Upper lobe of left lung (tissue), 6 donors: ENCODE measurements around the gene ZRANB2. TPM values are rescaled to one million over a fixed set of nuclear protein-coding genes. Genes with fewer than 3 reads are reported as not detected.

Experiments used
- ATAC-seq, 2 donors: fragments of 200-7000 bp; cut with Tn5 transposase; one replicate each; pipeline ENCODE4 v1.9.1; 2022; ENCODE audit warnings: mild to moderate bottlenecking in 2 of 2, moderate library complexity in 2 of 2; ENCODE audit not compliant: low FRiP score in 2 of 2
- DNase-seq, 2 donors: peaks; one replicate each; pipeline ENCODE4 v3.0.0-alpha.2; 2019 to 2020
- H3K27ac ChIP-seq, 4 donors: fragments of 200-600 bp; sonication (generic); one replicate each; pipeline ENCODE4 v1.5.1; 2016 to 2019
- H3K27me3 ChIP-seq, 4 donors: fragments of 200-600 bp; sonication (generic); one replicate each; pipeline ENCODE4 v1.5.1; 2017 to 2019
- H3K36me3 ChIP-seq, 4 donors: fragments of 200-600 bp; sonication (generic); one replicate each; pipeline ENCODE4 v1.5.1; 2016 to 2019
- H3K4me1 ChIP-seq, 4 donors: fragments of 200-600 bp; sonication (generic); one replicate each; pipeline ENCODE4 v1.5.1; 2018 to 2019
- H3K4me3 ChIP-seq, 4 donors: fragments of 200-600 bp; sonication (generic); one replicate each; pipeline ENCODE4 v1.5.1; 2017 to 2019; ENCODE audit warnings: mild to moderate bottlenecking in 2 of 4, moderate library complexity in 1 of 4
- H3K9me3 ChIP-seq, 4 donors: fragments of 200-600 bp; sonication (generic); one replicate each; pipeline ENCODE4 v1.5.1; 2018 to 2019
- EP300 ChIP-seq, 4 donors: sonication (generic); formaldehyde crosslinking; IDR thresholded peaks; one replicate each; pipeline ENCODE4 v1.5.1; 2017; ENCODE audit warnings: antibody characterized with exemption in 4 of 4, control low read depth in 2 of 4
- POLR2A ChIP-seq, 4 donors: fragments of 450-650 bp; IDR thresholded peaks; one replicate each; pipeline ENCODE4 v1.5.1; 2016 to 2017; ENCODE audit warnings: antibody characterized with exemption in 4 of 4, mild to moderate bottlenecking in 2 of 4
- POLR2AphosphoS5 ChIP-seq, 2 donors: sonication (generic); formaldehyde crosslinking; IDR thresholded peaks; one replicate each; pipeline ENCODE4 v1.5.1; 2017; ENCODE audit warnings: antibody characterized with exemption in 2 of 2
- WGBS, 2 donors: methylation state at CpG; one replicate each; pipeline ENCODE4 v1.1.5; 2017 to 2018; 5-methylcytosine and 5-hydroxymethylcytosine counted together
- total RNA-seq, 6 donors: library from RNA; depleted of rRNA in 4 of 6; stranded (reverse); fragments of >200 nt in 4 of 6; gene quantifications; one replicate each; pipeline versions ENCODE4 v1.1.0 to v1.2.1, GENCODE V29; 2016 to 2021
- TF ChIP-seq, protein P1 (sequence below), 6 experiments: fragments of 450-650 bp in 4 of 6; fragments of 200-600 bp in 2 of 6; sonication (generic) in 2 of 6; IDR thresholded peaks; one replicate each; pipeline ENCODE4 v1.5.1; 2016 to 2019; ENCODE audit warnings: antibody characterized with exemption in 6 of 6
- donor health status: DM: no; HTN: no; CAD: no; lungs with moderate emphysema.
- donor health status: DM: no; HTN: yes; CAD: no; lungs with severe emphysema.

The ZRANB2 gene
- total RNA-seq, 6 donors from 2014 or later = 51.3 to 203 (median 69.7) TPM

- H3K4me3 ChIP-seq = no peak overlapping the region
- H3K27me3 ChIP-seq = no peaks in the 10 kb centered on the region
- no peak for DNase-seq
- no peaks in the 10 kb centered on the region for H3K9me3 ChIP-seq
- ATAC-seq = no peak
- no peak overlapping the region for H3K27ac ChIP-seq
- 73 to 75% methylated on average over 6 of the region's 6 CpGs for WGBS, 2 donors
- H3K36me3 ChIP-seq = peaks cover 66 to 100% (median 80%) of the 10 kb centered on the region in 4 donors
- TF ChIP-seq, protein P1, sequence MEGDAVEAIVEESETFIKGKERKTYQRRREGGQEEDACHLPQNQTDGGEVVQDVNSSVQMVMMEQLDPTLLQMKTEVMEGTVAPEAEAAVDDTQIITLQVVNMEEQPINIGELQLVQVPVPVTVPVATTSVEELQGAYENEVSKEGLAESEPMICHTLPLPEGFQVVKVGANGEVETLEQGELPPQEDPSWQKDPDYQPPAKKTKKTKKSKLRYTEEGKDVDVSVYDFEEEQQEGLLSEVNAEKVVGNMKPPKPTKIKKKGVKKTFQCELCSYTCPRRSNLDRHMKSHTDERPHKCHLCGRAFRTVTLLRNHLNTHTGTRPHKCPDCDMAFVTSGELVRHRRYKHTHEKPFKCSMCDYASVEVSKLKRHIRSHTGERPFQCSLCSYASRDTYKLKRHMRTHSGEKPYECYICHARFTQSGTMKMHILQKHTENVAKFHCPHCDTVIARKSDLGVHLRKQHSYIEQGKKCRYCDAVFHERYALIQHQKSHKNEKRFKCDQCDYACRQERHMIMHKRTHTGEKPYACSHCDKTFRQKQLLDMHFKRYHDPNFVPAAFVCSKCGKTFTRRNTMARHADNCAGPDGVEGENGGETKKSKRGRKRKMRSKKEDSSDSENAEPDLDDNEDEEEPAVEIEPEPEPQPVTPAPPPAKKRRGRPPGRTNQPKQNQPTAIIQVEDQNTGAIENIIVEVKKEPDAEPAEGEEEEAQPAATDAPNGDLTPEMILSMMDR (IDR thresholded peaks at IDR 0.05) = no peak
- no peak for TF ChIP-seq POLR2A (IDR thresholded peaks at IDR 0.05)
- no peak for TF ChIP-seq POLR2AphosphoS5 (IDR thresholded peaks at IDR 0.05)
- TF ChIP-seq EP300 (IDR thresholded peaks at IDR 0.05) = no peak
- no peaks in the 10 kb centered on the region for H3K4me1 ChIP-seq
Observed at GRCh38 chr1:71068325-71069240, 12.3 kb downstream of the ZRANB2 start.

GRCh38 chr1:71054791-71055190 is 26.0 kb downstream of the ZRANB2 start:
- Histone ChIP-seq H3K27me3 (no peaks in the 10 kb centered on the region), H3K4me1 (no peaks in the 10 kb centered on the region), H3K36me3 (peaks cover 5 to 26% (median 6%) of the 10 kb centered on the region in 4 donors), H3K9me3 (no peaks in the 10 kb centered on the region), H3K4me3 (no peak overlapping the region), H3K27ac (no peak overlapping the region)
- TF ChIP-seq, protein P1 (IDR thresholded peaks at IDR 0.05) = no peak
- TF ChIP-seq POLR2AphosphoS5 (IDR thresholded peaks at IDR 0.05) = no peak
- no peak for TF ChIP-seq EP300 (IDR thresholded peaks at IDR 0.05)
- TF ChIP-seq POLR2A (IDR thresholded peaks at IDR 0.05) = no peak
- WGBS, 2 donors = 80 to 85% methylated on average over 6 of the region's 6 CpGs
- ATAC-seq (no peak), DNase-seq (peak in 1 of 2 donors; percentile 34)

DNA sequence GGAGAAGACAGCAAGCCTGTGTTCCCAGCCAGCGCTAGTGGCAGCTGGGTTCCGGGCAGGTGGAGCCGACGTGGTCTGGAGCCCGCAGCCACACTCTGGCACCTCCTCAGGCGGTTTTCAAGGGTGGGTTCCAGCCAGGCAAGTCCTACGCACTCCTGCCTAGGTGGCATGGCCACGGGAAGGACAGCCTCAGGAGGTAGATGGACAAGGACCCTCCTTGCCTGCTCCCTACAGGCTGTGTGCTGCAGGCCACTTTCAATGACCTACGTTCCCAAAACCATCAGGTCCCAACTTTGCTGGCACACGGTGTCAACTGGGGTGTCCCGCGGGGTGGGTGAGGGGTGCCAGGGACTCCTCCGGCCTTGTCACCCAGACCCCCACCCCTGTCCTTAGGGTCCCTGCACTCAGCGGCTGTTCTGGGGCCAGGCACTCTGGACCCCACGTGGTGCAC is 26.5 kb downstream of the ZRANB2 start:
- Histone ChIP-seq H3K27me3 (no peaks in the 10 kb centered on the region), H3K9me3 (no peaks in the 10 kb centered on the region), H3K36me3 (peaks cover 0 to 21% (median 5%) of the 10 kb centered on the region in 4 donors), H3K27ac (no peak overlapping the region), H3K4me1 (no peaks in the 10 kb centered on the region), H3K4me3 (no peak overlapping the region)
- TF ChIP-seq POLR2AphosphoS5 (IDR thresholded peaks at IDR 0.05) = no peak
- peak in 1 of 4 donors; percentile 40 for TF ChIP-seq POLR2A (IDR thresholded peaks at IDR 0.05)
- WGBS, 2 donors = 58 to 87% methylated on average over 3 to 15 of the region's 15 CpGs
- peak in 1 of 2 donors; percentile 53 for DNase-seq
- ATAC-seq = peak; percentile 20 to 56

- H3K9me3 ChIP-seq = no peaks in the 10 kb centered on the region
- no peak overlapping the region for H3K4me3 ChIP-seq
- H3K4me1 ChIP-seq = no peaks in the 10 kb centered on the region
- DNase-seq (no peak), ATAC-seq (peak; percentile 10 to 61)
- H3K36me3 ChIP-seq = peaks cover 0 to 16% (median 2%) of the 10 kb centered on the region in 4 donors
- no peaks in the 10 kb centered on the region for H3K27me3 ChIP-seq
- WGBS, 2 donors = 61 to 82% methylated on average over 4 to 7 of the region's 7 CpGs
- TF ChIP-seq POLR2AphosphoS5 (IDR thresholded peaks at IDR 0.05) (no peak), EP300 (IDR thresholded peaks at IDR 0.05) (no peak), POLR2A (IDR thresholded peaks at IDR 0.05) (no peak)
- TF ChIP-seq, protein P1 (IDR thresholded peaks at IDR 0.05) = no peak
- no peak overlapping the region for H3K27ac ChIP-seq
Observed at GRCh38 chr1:71053758-71054157, 27.1 kb downstream of the ZRANB2 start.

DNA sequence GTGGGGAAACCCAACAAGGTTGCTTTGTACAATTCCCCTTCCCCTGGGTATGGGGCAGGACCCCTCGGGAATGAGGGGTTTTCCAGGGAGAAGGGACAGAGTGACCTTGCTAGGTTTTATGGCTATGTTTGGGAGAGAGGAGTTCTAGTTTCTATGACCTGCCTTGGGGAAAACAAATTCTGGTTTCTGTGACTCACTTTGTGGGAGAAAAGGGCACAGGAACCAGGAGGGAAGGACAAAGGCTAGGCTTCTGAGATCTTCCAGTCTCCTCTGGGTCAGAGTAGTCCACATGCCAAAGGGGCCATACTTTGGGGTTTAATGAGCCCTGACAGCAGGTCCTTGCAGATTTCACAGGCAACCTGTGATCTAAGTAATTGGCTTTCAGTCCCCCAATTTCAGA is 27.7 kb downstream of the ZRANB2 start:
- Histone ChIP-seq H3K9me3 (no peaks in the 10 kb centered on the region), H3K27ac (no peak overlapping the region), H3K4me1 (peaks cover 0 to 2% (median 0%) of the 10 kb centered on the region in 4 donors), H3K36me3 (peaks cover 0 to 10% (median 0%) of the 10 kb centered on the region in 4 donors), H3K4me3 (no peak overlapping the region), H3K27me3 (peaks cover 0 to 3% (median under 1%) of the 10 kb centered on the region in 4 donors)
- DNase-seq (no peak), ATAC-seq (no peak)
- 33 to 81% methylated on average over 1 of the region's 1 CpG for WGBS, 2 donors
- no peak for TF ChIP-seq EP300 (IDR thresholded peaks at IDR 0.05)
- TF ChIP-seq POLR2AphosphoS5 (IDR thresholded peaks at IDR 0.05) = no peak
